Measurements from ENCODE around the gene RAB44.

DNA sequence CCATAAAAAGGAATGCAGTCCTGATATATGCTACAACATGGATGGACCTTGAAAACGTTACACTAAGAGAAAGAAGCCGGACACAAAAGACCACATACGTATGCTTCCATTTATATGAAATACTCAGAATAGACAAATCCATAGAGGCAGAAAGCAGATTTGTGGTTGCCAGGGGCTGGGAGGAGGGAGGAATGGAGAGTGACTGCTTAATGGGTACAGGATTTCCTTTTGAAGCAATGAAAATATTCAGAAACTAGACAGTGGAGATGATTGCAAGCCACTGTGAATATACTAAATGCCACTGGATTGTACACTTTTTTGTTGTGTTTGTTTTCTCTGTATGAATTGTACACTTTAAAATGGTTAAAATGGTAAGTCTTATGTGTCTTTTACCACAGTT lies 48.5 kb upstream of the RAB44 start:
- TF ChIP-seq CTCF (IDR thresholded peaks at IDR 0.05) (no peak), EZH2 (IDR thresholded peaks at IDR 0.05; ENCODE audit: borderline replicate concordance, insufficient read depth, low read depth, low read length, poor library complexity, severe bottlenecking) (no peak)
